SK-N-SH (cell line): Measurements from ENCODE around the gene KASH5.

Experiments used
- CHD2 ChIP-seq: fragments of 150-350 bp; IDR thresholded peaks from 2 replicates; pipeline ENCODE4 v1.6.1; 2018; ENCODE audit warnings: low read length; ENCODE audit not compliant: partially characterized antibody
- EP300 ChIP-seq, 2 experiments: IDR thresholded peaks; 2 replicates each; pipeline versions ENCODE4 v1.4.0 to v1.6.1; 2012; ENCODE audit warnings: borderline replicate concordance in 1 of 2, low read depth in 1 of 2, low read length in 1 of 2
- EZH2phosphoT487 ChIP-seq: fragments of 200-600 bp; sonication (generic); IDR thresholded peaks from 2 replicates; pipeline ENCODE4 v1.6.1; 2017; ENCODE audit warnings: low read depth, mixed run types, mild to moderate bottlenecking, antibody characterized with exemption, moderate library complexity, borderline replicate concordance
- MXI1 ChIP-seq: IDR thresholded peaks from 2 replicates; pipeline ENCODE4 v1.6.1; 2012; ENCODE audit warnings: mild to moderate bottlenecking, low read depth, low read length, improper control_type of control experiment
- NFIC ChIP-seq: IDR thresholded peaks from 2 replicates; pipeline ENCODE4 v1.4.0; 2012; ENCODE audit warnings: borderline replicate concordance
- RAD21 ChIP-seq: IDR thresholded peaks from 2 replicates; pipeline ENCODE4 v1.6.1; 2012; ENCODE audit warnings: mild to moderate bottlenecking, low read length
- SMC3 ChIP-seq: IDR thresholded peaks from 2 replicates; pipeline ENCODE4 v1.6.1; 2012; ENCODE audit warnings: low read depth, low read length, improper control_type of control experiment
- USF2 ChIP-seq: fragments of 150-350 bp; IDR thresholded peaks from 2 replicates; pipeline ENCODE4 v1.6.1; 2017; ENCODE audit warnings: antibody characterized with exemption, low read length, low read depth, borderline replicate concordance
- TF ChIP-seq, protein P1 (sequence below): fragments of 200-600 bp; sonication (generic); IDR thresholded peaks from 2 replicates; pipeline ENCODE4 v1.6.1; 2017; ENCODE audit warnings: antibody characterized with exemption, mild to moderate bottlenecking, moderate library complexity
- TF ChIP-seq, protein P2 (sequence below): IDR thresholded peaks from 2 replicates; pipeline ENCODE4 v1.4.0; 2012; ENCODE audit warnings: low read depth

DNA sequence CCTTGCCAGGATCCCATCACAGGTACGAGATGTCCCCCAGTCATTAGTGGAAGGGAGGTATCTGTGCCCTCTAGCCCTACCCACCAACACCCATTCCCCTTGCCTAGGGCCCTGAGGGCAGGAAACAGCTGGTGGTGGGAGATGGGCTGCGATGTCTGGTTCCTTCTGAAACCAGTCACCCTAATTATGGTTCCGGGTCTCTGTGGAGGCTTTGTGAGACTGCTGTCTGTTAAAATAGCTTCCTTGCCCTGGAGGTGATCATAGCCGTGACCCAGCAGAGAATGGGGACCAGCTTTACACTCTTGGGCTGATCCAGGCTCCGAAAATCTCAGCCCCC is 70.5 kb downstream of the KASH5 start:
- TF ChIP-seq, protein P1, sequence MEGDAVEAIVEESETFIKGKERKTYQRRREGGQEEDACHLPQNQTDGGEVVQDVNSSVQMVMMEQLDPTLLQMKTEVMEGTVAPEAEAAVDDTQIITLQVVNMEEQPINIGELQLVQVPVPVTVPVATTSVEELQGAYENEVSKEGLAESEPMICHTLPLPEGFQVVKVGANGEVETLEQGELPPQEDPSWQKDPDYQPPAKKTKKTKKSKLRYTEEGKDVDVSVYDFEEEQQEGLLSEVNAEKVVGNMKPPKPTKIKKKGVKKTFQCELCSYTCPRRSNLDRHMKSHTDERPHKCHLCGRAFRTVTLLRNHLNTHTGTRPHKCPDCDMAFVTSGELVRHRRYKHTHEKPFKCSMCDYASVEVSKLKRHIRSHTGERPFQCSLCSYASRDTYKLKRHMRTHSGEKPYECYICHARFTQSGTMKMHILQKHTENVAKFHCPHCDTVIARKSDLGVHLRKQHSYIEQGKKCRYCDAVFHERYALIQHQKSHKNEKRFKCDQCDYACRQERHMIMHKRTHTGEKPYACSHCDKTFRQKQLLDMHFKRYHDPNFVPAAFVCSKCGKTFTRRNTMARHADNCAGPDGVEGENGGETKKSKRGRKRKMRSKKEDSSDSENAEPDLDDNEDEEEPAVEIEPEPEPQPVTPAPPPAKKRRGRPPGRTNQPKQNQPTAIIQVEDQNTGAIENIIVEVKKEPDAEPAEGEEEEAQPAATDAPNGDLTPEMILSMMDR = no peak
- TF ChIP-seq, protein P2, sequence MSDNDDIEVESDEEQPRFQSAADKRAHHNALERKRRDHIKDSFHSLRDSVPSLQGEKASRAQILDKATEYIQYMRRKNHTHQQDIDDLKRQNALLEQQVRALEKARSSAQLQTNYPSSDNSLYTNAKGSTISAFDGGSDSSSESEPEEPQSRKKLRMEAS = no peak
- TF ChIP-seq MXI1 (no peak), RAD21 (no peak), USF2 (no peak), NFIC (no peak), EP300 (IDR thresholded peaks at IDR 0.05; ENCODE audit: borderline replicate concordance in 1 of 2, low read depth in 1 of 2, low read length in 1 of 2) (no peak), CHD2 (no peak), SMC3 (no peak), EZH2phosphoT487 (no peak)
